K562 (cell line): ENCODE data around the gene SYN1. TPM values are rescaled to one million over a fixed set of nuclear protein-coding genes. Genes with fewer than 3 reads are reported as not detected.

ENCODE experiments used
- ASH1L ChIP-seq: fragments of 450-650 bp; IDR thresholded peaks from 2 replicates; pipeline ENCODE4 v1.6.1; 2018; ENCODE audit warnings: borderline replicate concordance, mild to moderate bottlenecking, low read depth; ENCODE audit not compliant: partially characterized antibody
- CCNT2 ChIP-seq: IDR thresholded peaks from 2 replicates; pipeline ENCODE4 v1.6.1; 2011; ENCODE audit warnings: borderline replicate concordance, low read depth, mild to moderate bottlenecking, moderate library complexity, mixed read lengths, low read length; ENCODE audit not compliant: insufficient read length; ENCODE audit errors: extremely low read depth
- CSDE1 ChIP-seq, 2 experiments: fragments of 450-650 bp; IDR thresholded peaks; 2 replicates each; pipeline ENCODE4 v1.6.1; 2016; ENCODE audit warnings: mild to moderate bottlenecking in 1 of 2
- E2F3 ChIP-seq: fragments of 250-450 bp; sonication (Bioruptor Pico); IDR thresholded peaks from 2 replicates; pipeline ENCODE4 v1.4.0; 2020; ENCODE audit warnings: mild to moderate bottlenecking
- FUS ChIP-seq: fragments of 200-400 bp; formaldehyde crosslinking; optimal IDR thresholded peaks from 2 replicates; pipeline ENCODE3; 2017; ENCODE audit warnings: low read depth, low read length
- GABPB1 ChIP-seq: sonication (generic); formaldehyde crosslinking; IDR thresholded peaks from 2 replicates; pipeline ENCODE4 v1.8.0; 2022; ENCODE audit warnings: mild to moderate bottlenecking, missing genetic modification reagents
- KAT7 ChIP-seq: sonication (generic); formaldehyde crosslinking; IDR thresholded peaks from 2 replicates; pipeline ENCODE4 v1.8.0; 2022; ENCODE audit warnings: missing genetic modification reagents, mild to moderate bottlenecking, borderline replicate concordance
- MEF2A ChIP-seq: IDR thresholded peaks from 2 replicates; pipeline ENCODE4 v1.6.1; 2011; ENCODE audit warnings: low read depth, mild to moderate bottlenecking, low read length, moderate library complexity; ENCODE audit not compliant: control insufficient read depth
- MEF2D ChIP-seq: conservative IDR thresholded peaks from 2 replicates; pipeline ENCODE4 v1.6.1; 2016; ENCODE audit warnings: low read depth, missing genetic modification characterization, missing compliant biosample characterization
- MIER1 ChIP-seq: fragments of 450-650 bp; IDR thresholded peaks from 2 replicates; pipeline ENCODE4 v1.6.1; 2016; ENCODE audit warnings: antibody characterized with exemption, mild to moderate bottlenecking, low read depth
- MYC ChIP-seq, 2 experiments: fragments of 250-450 bp in 1 of 2; sonication (Bioruptor Pico) in 1 of 2; IDR thresholded peaks; 2 replicates each; pipeline versions ENCODE4 v1.5.1 to v1.6.1; 2012 to 2021; ENCODE audit warnings: low read depth in 2 of 2, borderline replicate concordance in 1 of 2, improper control_type of control experiment in 1 of 2, low read length in 1 of 2, mild to moderate bottlenecking in 1 of 2, moderate library complexity in 1 of 2
- PRPF4 ChIP-seq: fragments of 200-400 bp; formaldehyde crosslinking; IDR thresholded peaks from one replicate; pipeline ENCODE4 v1.6.1; 2017; ENCODE audit warnings: low read length, low read depth, mild to moderate bottlenecking; ENCODE audit not compliant: insufficient read depth, poor library complexity, severe bottlenecking
- RBBP5 ChIP-seq: fragments of 200-600 bp; sonication (generic); IDR thresholded peaks from 2 replicates; pipeline ENCODE4 v1.6.1; 2012; ENCODE audit warnings: borderline replicate concordance, mild to moderate bottlenecking, low read length, control low read depth, inconsistent platforms; ENCODE audit not compliant: insufficient read depth, poor library complexity, severe bottlenecking
- SMARCE1 ChIP-seq: fragments of 450-650 bp; IDR thresholded peaks from 2 replicates; pipeline ENCODE4 v1.7.1; 2016; ENCODE audit warnings: mild to moderate bottlenecking
- SRSF9 ChIP-seq: fragments of 200-400 bp; formaldehyde crosslinking; IDR thresholded peaks from 2 replicates; pipeline ENCODE4 v1.6.1; 2017; ENCODE audit warnings: low read depth, low read length, borderline replicate concordance
- STAT5A ChIP-seq: IDR thresholded peaks from 2 replicates; pipeline ENCODE4 v1.6.1; 2012; ENCODE audit warnings: low read length, inconsistent platforms, borderline replicate concordance
- YBX1 ChIP-seq: fragments of 450-650 bp; IDR thresholded peaks from 2 replicates; pipeline ENCODE4 v1.7.1; 2016; ENCODE audit warnings: mild to moderate bottlenecking
- ZKSCAN3 ChIP-seq: fragments of 250-450 bp; sonication (Bioruptor Pico); IDR thresholded peaks from 2 replicates; pipeline ENCODE4 v1.4.0; 2020
- ZNF121 ChIP-seq: sonication (generic); formaldehyde crosslinking; conservative IDR thresholded peaks from 2 replicates; pipeline ENCODE4 v1.8.0; 2022; ENCODE audit warnings: missing genetic modification reagents
- ZNF232 ChIP-seq: sonication (generic); formaldehyde crosslinking; IDR thresholded peaks from 2 replicates; pipeline ENCODE4 v1.8.0; 2022; ENCODE audit warnings: mild to moderate bottlenecking, missing genetic modification reagents
- ZSCAN29 ChIP-seq: fragments of 450-650 bp; IDR thresholded peaks from 2 replicates; pipeline ENCODE4 v1.6.1; 2017
- ZSCAN32 ChIP-seq: fragments of 450-650 bp; formaldehyde crosslinking; IDR thresholded peaks from 2 replicates; pipeline ENCODE4 v1.4.0; 2020; ENCODE audit warnings: mild to moderate bottlenecking, moderate library complexity
- polyA plus RNA-seq, 8 experiments: library from polyadenylated mRNA; depleted of rRNA in 4 of 8; stranded (reverse) in 5 of 8; unstranded in 3 of 8; fragments of >200 nt; fragmentation: Nextera tagmentation in 2 of 8; fragmentation: Illumina TruSeq in 1 of 8; extraction: Ambion mirVana in 2 of 8; extraction: Trizol in 1 of 8; gene quantifications; 2 replicates each; pipeline versions ENCODE4 v1.2.1 to v1.2.3, GENCODE V29; 2011 to 2014; ENCODE audit warnings: inconsistent platforms in 1 of 8, missing spikeins in 1 of 8
- total RNA-seq, 7 experiments: library from RNA; depleted of rRNA in 6 of 7; stranded (reverse); fragments of >200 nt in 6 of 7; fragmentation: Illumina TruSeq in 2 of 7; extraction: Trizol in 2 of 7; gene quantifications; 2 replicates each; pipeline versions ENCODE4 v1.2.1 to v1.2.3, GENCODE V29; 2011 to 2021; ENCODE audit warnings: low replicate concordance in 1 of 7
- TF ChIP-seq, protein P1 (sequence below), 2 experiments: fragments of 250-450 bp in 1 of 2; fragments of 450-650 bp in 1 of 2; sonication (Bioruptor Pico) in 1 of 2; IDR thresholded peaks; 2 replicates each; pipeline versions ENCODE4 v1.6.1 to v1.8.0; 2016 to 2021; ENCODE audit warnings: mild to moderate bottlenecking in 2 of 2, moderate library complexity in 2 of 2, missing compliant biosample characterization in 1 of 2, missing genetic modification characterization in 1 of 2
- TF ChIP-seq, protein P2 (sequence below): fragments of 250-450 bp; sonication (Bioruptor Pico); IDR thresholded peaks from 2 replicates; pipeline ENCODE4 v1.5.0; 2021
- TF ChIP-seq, protein P3 (sequence below), 2 experiments: fragments of 200-800 bp in 1 of 2; sonication (Bioruptor generic) in 1 of 2; sonication (generic) in 1 of 2; formaldehyde crosslinking in 1 of 2; IDR thresholded peaks in 1 of 2; conservative IDR thresholded peaks in 1 of 2; 2 replicates each; pipeline versions ENCODE4 v1.5.0 to v1.6.1; 2016 to 2020; ENCODE audit warnings: missing compliant biosample characterization in 1 of 2, missing genetic modification characterization in 1 of 2, missing genetic modification reagents in 1 of 2

SYN1 gene
- total and polyA plus RNA-seq, 9 of the 15 experiments (the other 6 are each of a cell fraction or from before 2014, with no cell fraction given): 0.01 to 0.28 (median 0.18) TPM; not detected in 2

DNA sequence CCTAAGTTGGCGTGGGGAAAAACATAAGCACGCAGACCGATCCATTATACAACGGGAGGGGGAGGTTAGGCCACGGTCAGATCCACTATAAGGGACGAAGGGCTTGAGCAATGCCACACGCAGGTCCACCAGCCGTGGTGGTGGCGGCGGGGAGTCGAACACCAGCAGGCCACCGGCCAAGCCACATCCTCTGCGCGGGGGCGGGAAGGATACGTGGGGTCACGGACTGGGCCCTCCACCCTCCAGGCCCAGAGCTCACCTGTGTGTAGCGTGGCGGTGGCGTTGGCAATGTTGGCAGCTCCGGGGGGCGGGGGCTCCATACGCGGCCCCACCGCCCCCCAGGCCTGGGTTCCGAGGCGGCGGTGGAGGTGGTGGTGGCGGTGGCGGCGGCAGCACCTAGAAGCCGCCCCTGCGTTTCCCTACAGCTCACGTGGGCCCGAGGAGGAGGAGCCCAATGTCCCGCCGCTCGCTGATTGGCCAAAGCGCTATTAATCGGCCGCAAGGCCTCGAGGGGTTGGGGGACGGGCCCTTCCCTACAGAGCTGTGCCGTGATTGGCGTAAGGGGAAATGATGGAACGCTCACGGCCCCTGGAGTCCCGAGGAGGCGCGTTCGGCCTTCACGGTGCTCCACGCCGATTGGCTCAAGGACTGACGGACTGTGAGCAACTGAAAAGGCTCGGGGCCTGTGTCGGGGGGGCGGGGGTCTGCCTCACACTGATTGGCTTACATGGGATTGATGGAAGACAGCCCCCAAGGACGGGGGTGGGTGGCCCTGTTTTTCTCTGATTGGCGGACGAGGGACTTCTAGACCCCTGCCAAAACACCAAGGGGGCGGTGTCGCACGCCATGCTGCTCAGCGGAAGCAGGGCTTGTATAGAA, 30.7 kb upstream of the SYN1 start, which contains the start of gene ELK1 (continued):
- TF ChIP-seq, protein P1, sequence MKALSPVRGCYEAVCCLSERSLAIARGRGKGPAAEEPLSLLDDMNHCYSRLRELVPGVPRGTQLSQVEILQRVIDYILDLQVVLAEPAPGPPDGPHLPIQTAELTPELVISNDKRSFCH (CRISPR knock-in tag; IDR thresholded peaks at IDR 0.05): no peak
- TF ChIP-seq, protein P1 (tag; IDR thresholded peaks at IDR 0.05): no peak
- no peak for TF ChIP-seq YBX1
- no peak for TF ChIP-seq ZKSCAN3 (CRISPR knock-in tag)
- TF ChIP-seq ZSCAN29: no peak
- no peak for TF ChIP-seq E2F3
- no peak for TF ChIP-seq MIER1
- TF ChIP-seq ZNF232: no peak
- no peak for TF ChIP-seq MEF2D
- no peak for TF ChIP-seq SRSF9
- no peak for TF ChIP-seq KAT7 (CRISPR knock-in tag)
- TF ChIP-seq MEF2A: no peak
- TF ChIP-seq, protein P2, sequence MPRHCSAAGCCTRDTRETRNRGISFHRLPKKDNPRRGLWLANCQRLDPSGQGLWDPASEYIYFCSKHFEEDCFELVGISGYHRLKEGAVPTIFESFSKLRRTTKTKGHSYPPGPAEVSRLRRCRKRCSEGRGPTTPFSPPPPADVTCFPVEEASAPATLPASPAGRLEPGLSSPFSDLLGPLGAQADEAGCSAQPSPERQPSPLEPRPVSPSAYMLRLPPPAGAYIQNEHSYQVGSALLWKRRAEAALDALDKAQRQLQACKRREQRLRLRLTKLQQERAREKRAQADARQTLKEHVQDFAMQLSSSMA (CRISPR knock-in tag): no peak
- peak; percentile 33; the same call in 1 of the 2 replicates for TF ChIP-seq GABPB1 (CRISPR knock-in tag)
- TF ChIP-seq CSDE1 (IDR thresholded peaks at IDR 0.05): no peak
- peak; percentile 33 for TF ChIP-seq CCNT2
- TF ChIP-seq FUS: no peak
- TF ChIP-seq, protein P3, sequence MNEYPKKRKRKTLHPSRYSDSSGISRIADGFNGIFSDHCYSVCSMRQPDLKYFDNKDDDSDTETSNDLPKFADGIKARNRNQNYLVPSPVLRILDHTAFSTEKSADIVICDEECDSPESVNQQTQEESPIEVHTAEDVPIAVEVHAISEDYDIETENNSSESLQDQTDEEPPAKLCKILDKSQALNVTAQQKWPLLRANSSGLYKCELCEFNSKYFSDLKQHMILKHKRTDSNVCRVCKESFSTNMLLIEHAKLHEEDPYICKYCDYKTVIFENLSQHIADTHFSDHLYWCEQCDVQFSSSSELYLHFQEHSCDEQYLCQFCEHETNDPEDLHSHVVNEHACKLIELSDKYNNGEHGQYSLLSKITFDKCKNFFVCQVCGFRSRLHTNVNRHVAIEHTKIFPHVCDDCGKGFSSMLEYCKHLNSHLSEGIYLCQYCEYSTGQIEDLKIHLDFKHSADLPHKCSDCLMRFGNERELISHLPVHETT (CRISPR knock-in tag; conservative IDR thresholded peaks at IDR 0.05 in 1 of 2, IDR thresholded peaks at IDR 0.05 in 1 of 2): no peak
- no peak for TF ChIP-seq STAT5A
- TF ChIP-seq PRPF4: no peak
- TF ChIP-seq RBBP5: no peak
- TF ChIP-seq MYC (IDR thresholded peaks at IDR 0.05; ENCODE audit: low read depth, low read length): peak; percentile 47; the same call in 1 of the 2 replicates
- TF ChIP-seq MYC (CRISPR knock-in tag; IDR thresholded peaks at IDR 0.05; ENCODE audit: borderline replicate concordance, low read depth): no peak
- TF ChIP-seq SMARCE1: no peak
- peak; percentile 38 for TF ChIP-seq ASH1L
- TF ChIP-seq ZNF121 (CRISPR knock-in tag): no peak
- no peak for TF ChIP-seq ZSCAN32
